ENCODE measurements around the gene PRR18. TPM values are rescaled to one million over a fixed set of nuclear protein-coding genes. Genes with fewer than 3 reads are reported as not detected.

Gene PRR18
- total and polyA plus RNA-seq, 9 of the 15 experiments (the other 6 are each of a cell fraction or from before 2014, with no cell fraction given) = not detected

DNA sequence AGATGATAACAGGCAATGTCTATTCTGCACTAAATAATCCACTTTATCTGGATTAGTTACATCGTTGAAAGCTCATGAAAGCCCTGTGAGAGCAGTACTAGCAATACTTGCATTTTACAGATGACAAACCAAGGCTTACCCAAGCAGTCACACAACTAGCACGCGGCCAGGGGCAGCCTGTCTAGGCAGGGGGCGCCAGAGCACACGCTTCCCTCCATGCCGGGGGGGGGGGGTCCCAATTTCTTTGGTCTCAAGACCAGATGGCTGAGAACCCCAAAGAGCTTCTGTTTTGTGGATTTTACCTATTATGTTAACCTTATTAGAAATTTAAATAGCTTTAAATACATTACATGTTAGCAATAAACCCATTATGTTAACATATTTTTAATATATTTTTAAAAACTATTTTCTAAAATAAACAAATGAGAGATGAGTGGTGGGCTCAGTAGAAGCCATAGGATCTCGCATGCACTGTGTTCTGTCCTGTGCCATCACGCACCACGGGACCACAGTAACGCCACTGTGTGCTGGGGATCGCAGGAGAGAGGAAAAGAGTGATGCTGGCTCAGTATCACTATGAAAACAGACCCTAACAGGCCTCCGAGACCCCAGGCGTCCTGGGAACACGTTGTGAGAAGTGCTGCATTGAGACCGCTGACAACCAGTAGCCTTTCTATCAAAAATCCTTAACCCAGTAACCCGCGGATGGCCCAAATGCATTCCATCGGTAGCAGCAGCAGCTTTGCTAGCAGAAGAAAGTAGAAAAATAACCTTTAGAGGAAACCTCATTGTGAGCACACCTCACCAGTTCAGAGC lies 5.3 kb upstream of the PRR18 start (continued):
- TF ChIP-seq ZBTB8A (IDR thresholded peaks at IDR 0.05; ENCODE audit: partially characterized antibody) = no peak
- 0 out of 2 replicates have a peak, but pooled peaks have one; percentile 20 for TF ChIP-seq JUN (IDR thresholded peaks at IDR 0.05; ENCODE audit: borderline replicate concordance, low read depth, low read length)
- no peak for TF ChIP-seq JUN (CRISPR knock-in tag; IDR thresholded peaks at IDR 0.05; ENCODE audit: borderline replicate concordance)
- peak; percentile 49; the same call in 1 of the 2 replicates for TF ChIP-seq RNF2 (IDR thresholded peaks at IDR 0.05)
- peak in 1 of 2 experiments; percentile 43; a peak in 1 of 4 replicates for TF ChIP-seq RCOR1 (IDR thresholded peaks at IDR 0.05; ENCODE audit: borderline replicate concordance in 1 of 2, low read depth in 2 of 2, low read length in 2 of 2)
- TF ChIP-seq, protein P1, sequence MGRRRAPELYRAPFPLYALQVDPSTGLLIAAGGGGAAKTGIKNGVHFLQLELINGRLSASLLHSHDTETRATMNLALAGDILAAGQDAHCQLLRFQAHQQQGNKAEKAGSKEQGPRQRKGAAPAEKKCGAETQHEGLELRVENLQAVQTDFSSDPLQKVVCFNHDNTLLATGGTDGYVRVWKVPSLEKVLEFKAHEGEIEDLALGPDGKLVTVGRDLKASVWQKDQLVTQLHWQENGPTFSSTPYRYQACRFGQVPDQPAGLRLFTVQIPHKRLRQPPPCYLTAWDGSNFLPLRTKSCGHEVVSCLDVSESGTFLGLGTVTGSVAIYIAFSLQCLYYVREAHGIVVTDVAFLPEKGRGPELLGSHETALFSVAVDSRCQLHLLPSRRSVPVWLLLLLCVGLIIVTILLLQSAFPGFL (CRISPR knock-in tag; IDR thresholded peaks at IDR 0.05) = no peak
- TF ChIP-seq ZNF121 (CRISPR knock-in tag; conservative IDR thresholded peaks at IDR 0.05) = no peak
- TF ChIP-seq, protein P2, sequence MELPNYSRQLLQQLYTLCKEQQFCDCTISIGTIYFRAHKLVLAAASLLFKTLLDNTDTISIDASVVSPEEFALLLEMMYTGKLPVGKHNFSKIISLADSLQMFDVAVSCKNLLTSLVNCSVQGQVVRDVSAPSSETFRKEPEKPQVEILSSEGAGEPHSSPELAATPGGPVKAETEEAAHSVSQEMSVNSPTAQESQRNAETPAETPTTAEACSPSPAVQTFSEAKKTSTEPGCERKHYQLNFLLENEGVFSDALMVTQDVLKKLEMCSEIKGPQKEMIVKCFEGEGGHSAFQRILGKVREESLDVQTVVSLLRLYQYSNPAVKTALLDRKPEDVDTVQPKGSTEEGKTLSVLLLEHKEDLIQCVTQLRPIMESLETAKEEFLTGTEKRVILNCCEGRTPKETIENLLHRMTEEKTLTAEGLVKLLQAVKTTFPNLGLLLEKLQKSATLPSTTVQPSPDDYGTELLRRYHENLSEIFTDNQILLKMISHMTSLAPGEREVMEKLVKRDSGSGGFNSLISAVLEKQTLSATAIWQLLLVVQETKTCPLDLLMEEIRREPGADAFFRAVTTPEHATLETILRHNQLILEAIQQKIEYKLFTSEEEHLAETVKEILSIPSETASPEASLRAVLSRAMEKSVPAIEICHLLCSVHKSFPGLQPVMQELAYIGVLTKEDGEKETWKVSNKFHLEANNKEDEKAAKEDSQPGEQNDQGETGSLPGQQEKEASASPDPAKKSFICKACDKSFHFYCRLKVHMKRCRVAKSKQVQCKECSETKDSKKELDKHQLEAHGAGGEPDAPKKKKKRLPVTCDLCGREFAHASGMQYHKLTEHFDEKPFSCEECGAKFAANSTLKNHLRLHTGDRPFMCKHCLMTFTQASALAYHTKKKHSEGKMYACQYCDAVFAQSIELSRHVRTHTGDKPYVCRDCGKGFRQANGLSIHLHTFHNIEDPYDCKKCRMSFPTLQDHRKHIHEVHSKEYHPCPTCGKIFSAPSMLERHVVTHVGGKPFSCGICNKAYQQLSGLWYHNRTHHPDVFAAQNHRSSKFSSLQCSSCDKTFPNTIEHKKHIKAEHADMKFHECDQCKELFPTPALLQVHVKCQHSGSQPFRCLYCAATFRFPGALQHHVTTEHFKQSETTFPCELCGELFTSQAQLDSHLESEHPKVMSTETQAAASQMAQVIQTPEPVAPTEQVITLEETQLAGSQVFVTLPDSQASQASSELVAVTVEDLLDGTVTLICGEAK (IDR thresholded peaks at IDR 0.05) = 0 out of 2 replicates have a peak, but pooled peaks have one; percentile 22
- TF ChIP-seq, protein P2 (CRISPR knock-in tag; IDR thresholded peaks at IDR 0.05) = 0 out of 2 replicates have a peak, but pooled peaks have one; percentile 47
- TF ChIP-seq, protein P3, sequence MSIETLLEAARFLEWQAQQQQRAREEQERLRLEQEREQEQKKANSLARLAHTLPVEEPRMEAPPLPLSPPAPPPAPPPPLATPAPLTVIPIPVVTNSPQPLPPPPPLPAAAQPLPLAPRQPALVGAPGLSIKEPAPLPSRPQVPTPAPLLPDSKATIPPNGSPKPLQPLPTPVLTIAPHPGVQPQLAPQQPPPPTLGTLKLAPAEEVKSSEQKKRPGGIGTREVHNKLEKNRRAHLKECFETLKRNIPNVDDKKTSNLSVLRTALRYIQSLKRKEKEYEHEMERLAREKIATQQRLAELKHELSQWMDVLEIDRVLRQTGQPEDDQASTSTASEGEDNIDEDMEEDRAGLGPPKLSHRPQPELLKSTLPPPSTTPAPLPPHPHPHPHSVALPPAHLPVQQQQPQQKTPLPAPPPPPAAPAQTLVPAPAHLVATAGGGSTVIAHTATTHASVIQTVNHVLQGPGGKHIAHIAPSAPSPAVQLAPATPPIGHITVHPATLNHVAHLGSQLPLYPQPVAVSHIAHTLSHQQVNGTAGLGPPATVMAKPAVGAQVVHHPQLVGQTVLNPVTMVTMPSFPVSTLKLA (conservative IDR thresholded peaks at IDR 0.05) = peak; percentile 56 to 65; a peak in 3 of 4 replicates
- peak; percentile 97 for TF ChIP-seq L3MBTL2 (IDR thresholded peaks at IDR 0.05)
- TF ChIP-seq, protein P4, sequence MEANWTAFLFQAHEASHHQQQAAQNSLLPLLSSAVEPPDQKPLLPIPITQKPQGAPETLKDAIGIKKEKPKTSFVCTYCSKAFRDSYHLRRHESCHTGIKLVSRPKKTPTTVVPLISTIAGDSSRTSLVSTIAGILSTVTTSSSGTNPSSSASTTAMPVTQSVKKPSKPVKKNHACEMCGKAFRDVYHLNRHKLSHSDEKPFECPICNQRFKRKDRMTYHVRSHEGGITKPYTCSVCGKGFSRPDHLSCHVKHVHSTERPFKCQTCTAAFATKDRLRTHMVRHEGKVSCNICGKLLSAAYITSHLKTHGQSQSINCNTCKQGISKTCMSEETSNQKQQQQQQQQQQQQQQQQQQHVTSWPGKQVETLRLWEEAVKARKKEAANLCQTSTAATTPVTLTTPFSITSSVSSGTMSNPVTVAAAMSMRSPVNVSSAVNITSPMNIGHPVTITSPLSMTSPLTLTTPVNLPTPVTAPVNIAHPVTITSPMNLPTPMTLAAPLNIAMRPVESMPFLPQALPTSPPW (CRISPR knock-in tag; IDR thresholded peaks at IDR 0.05) = peak; percentile 88
- peak; percentile 85 for TF ChIP-seq ARID2 (IDR thresholded peaks at IDR 0.05)
- TF ChIP-seq KLF16 (IDR thresholded peaks at IDR 0.05) = 0 out of 2 replicates have a peak, but pooled peaks have one; percentile 37

Measured in K562 (cell line).